Measurements from ENCODE around the gene RPS14. TPM values are rescaled to one million over a fixed set of nuclear protein-coding genes. Genes with fewer than 3 reads are reported as not detected.

The RPS14 gene
- total RNA-seq, 1 donor from 2014 or later = 1,798 TPM

DNA sequence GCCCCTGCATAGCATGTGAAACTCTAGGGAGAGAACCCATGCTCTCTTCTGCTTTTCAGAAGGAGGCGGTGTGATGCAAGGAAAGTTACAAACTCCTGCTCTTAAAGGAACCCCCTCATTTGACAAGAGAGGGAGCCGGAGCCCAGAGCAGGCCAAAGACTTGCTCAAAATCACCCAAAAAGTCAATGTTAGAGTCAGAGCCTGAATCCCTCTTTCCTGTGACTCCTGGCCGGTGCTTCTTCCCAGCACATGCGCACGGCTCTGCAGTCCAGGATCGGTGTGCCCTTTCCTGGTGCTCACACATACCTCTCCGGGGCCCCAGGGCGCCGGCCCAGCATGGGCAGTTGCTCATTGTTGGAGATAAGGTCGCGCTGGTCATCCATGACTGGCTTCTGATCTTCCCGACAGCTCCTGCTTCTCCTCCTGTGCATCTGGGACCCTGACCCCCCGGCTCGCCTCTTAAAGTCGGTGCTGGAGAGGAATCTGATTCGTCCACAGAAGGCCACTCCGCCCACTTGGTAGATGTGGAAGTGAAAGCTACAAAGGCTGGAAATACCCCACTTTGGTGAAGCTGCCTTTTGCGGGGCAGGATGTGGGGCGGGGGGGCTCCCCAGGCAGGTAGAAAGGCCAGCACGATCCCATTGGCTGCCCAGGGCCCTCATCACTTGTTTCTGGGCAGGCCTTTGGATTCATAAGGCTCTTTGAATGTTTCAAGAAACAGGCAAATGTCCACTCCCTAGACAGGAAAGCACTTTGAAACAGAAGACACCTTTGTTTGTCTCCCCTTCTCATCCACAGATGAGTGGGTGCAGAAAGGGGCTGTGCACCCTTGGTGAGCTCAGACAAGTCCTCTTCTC, 37.0 kb downstream of the RPS14 start, which contains the start of gene CD74:
Gene CD74 (minus strand): TSS at position 592 of the 857 bp plus-strand sequence. CDS start 161 bp downstream, at position 431.
- Mint-ChIP-seq H3K4me1 (ENCODE audit: unreplicated experiment) (peaks cover 7% of the 10 kb centered on the region), H3K27me3 (ENCODE audit: unreplicated experiment) (peaks cover 3% of the 10 kb centered on the region), H3K36me3 (ENCODE audit: unreplicated experiment) (no peaks in the 10 kb centered on the region), H3K4me3 (ENCODE audit: unreplicated experiment) (no peak within 1 kb of the TSS), H3K27ac (ENCODE audit: unreplicated experiment) (no peak within 1 kb of the TSS), H3K9me3 (ENCODE audit: unreplicated experiment) (no peaks in the 10 kb centered on the region)
- no peak for DNase-seq (ENCODE audit: extremely low spot score, unreplicated experiment)
- TF ChIP-seq, protein P1, sequence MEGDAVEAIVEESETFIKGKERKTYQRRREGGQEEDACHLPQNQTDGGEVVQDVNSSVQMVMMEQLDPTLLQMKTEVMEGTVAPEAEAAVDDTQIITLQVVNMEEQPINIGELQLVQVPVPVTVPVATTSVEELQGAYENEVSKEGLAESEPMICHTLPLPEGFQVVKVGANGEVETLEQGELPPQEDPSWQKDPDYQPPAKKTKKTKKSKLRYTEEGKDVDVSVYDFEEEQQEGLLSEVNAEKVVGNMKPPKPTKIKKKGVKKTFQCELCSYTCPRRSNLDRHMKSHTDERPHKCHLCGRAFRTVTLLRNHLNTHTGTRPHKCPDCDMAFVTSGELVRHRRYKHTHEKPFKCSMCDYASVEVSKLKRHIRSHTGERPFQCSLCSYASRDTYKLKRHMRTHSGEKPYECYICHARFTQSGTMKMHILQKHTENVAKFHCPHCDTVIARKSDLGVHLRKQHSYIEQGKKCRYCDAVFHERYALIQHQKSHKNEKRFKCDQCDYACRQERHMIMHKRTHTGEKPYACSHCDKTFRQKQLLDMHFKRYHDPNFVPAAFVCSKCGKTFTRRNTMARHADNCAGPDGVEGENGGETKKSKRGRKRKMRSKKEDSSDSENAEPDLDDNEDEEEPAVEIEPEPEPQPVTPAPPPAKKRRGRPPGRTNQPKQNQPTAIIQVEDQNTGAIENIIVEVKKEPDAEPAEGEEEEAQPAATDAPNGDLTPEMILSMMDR (IDR thresholded peaks at IDR 0.05) = no peak

DNA sequence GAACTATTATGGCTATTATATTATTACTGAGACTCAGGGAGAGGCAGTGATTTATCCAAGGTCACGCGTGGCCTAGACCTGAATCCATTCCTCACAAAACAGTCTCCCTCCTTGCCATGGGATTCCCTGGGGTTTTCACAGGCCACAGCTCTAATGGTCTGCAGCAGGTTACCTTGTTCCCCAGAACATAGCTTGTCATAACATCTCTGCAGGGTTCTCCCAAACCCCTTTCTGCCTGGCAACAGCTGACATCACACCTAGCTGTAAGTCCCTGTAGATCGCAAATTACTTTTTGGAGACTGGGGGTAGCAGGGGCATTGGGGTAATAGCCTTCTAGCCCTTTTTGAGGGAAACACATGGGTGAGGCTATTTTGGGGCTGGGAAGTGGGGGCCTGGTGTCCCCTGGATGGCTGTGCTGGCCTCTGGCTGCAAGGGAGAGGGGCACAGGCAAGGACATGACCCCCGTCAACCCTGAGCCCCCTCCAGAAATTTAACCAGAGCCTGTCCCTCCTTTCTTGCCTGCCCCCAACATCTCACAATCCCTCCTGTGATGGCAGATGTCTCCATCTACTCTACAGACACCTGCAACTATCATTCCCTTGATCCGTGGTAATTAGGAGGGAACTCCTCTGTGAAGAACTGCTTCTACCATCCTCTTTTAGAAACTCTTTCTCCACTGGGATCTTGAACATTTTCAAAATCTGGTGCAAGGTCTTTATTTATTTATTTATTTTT, 38.1 kb downstream of the RPS14 start:
- no peak for DNase-seq (ENCODE audit: extremely low spot score, unreplicated experiment)
- Mint-ChIP-seq H3K9me3 (ENCODE audit: unreplicated experiment) (no peaks in the 10 kb centered on the region), H3K4me1 (ENCODE audit: unreplicated experiment) (peaks cover 7% of the 10 kb centered on the region), H3K4me3 (ENCODE audit: unreplicated experiment) (no peak overlapping the region), H3K36me3 (ENCODE audit: unreplicated experiment) (no peaks in the 10 kb centered on the region), H3K27ac (ENCODE audit: unreplicated experiment) (no peak overlapping the region), H3K27me3 (ENCODE audit: unreplicated experiment) (peaks cover 3% of the 10 kb centered on the region)
- TF ChIP-seq, protein P1 (IDR thresholded peaks at IDR 0.05) = no peak

DNA sequence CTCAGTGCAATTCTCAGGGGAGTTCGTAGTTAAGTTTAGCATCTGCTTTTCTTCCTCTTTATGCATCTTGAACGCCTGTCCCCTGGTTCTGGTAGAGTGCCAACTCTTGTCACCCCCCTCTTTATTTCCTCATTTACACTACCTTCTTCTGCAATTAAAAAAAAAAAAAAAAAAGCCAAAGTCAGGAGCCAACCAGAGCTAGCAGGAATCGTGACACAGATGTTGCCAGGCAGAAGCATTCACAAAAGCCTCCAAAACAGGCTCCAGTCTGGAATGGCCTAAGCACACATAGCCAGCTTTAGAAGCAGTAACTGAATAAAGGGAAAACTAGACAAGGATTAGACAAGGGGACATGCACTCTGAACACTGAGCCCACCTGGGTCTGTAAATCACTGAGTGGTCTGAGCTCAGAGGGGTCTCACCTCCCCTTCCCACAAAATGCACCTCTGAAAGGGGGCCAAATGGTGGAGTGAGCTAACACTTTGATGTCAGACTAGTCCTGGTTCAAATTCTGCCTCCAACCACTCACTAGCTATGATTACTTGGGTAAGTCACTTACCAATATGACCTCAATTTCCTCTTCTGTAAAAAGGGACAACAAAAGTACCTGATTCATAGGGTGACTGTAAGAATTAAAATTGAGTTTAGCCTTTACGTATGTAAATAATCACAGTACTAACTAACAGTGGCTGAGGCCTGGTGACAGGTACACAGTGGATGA, 38.9 kb downstream of the RPS14 start:
- Mint-ChIP-seq H3K4me1 (ENCODE audit: unreplicated experiment) (peaks cover 7% of the 10 kb centered on the region), H3K4me3 (ENCODE audit: unreplicated experiment) (no peak overlapping the region), H3K27me3 (ENCODE audit: unreplicated experiment) (no peaks in the 10 kb centered on the region), H3K27ac (ENCODE audit: unreplicated experiment) (no peak overlapping the region), H3K36me3 (ENCODE audit: unreplicated experiment) (no peaks in the 10 kb centered on the region), H3K9me3 (ENCODE audit: unreplicated experiment) (no peaks in the 10 kb centered on the region)
- TF ChIP-seq, protein P1 (IDR thresholded peaks at IDR 0.05) = no peak
- DNase-seq (ENCODE audit: extremely low spot score, unreplicated experiment) = no peak

DNA sequence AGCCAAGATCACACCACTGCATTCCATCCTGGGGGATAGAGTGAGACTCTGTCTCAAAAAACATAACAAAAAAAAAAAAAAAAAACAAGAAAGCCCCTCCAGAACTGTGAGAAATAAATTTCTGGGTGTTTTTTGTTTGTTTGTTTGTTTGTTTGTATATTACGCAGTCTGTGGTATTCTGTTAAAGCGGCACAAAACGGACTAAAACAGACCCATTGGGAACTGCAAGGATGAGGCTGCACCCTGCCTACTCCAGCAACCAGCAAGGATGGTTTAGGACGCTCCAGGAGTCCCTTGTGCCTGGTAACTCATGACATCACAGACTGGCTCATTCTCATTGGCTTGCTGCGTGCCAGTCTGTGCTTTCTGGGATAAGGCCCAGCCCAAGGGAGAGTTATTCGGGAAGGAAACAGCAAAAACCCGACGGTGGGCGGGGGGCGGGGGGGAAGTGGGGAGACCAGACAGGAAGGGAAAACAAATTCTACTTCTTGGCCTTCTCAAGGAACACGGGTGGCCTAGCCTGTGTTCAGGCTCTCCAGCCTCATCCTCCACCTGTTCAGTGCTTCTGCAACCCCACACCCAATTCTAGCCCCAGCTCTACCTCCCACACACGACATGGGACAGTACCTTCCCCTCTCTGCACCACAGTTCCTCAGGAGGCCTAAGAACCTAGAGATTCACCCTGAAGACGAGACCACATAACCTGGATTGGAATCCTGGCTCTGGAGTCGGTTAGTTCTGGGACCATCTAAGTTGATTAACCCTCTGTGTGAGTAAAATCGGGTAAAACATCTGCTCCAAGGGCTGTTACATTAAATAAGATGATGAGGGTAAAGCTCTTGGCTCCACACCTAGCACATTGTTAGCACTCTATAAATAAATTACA, 39.7 kb downstream of the RPS14 start:
- Mint-ChIP-seq H3K9me3 (ENCODE audit: unreplicated experiment) (no peaks in the 10 kb centered on the region), H3K27me3 (ENCODE audit: unreplicated experiment) (no peaks in the 10 kb centered on the region), H3K36me3 (ENCODE audit: unreplicated experiment) (no peaks in the 10 kb centered on the region), H3K4me1 (ENCODE audit: unreplicated experiment) (peaks cover 7% of the 10 kb centered on the region), H3K27ac (ENCODE audit: unreplicated experiment) (no peak overlapping the region), H3K4me3 (ENCODE audit: unreplicated experiment) (no peak overlapping the region)
- DNase-seq (ENCODE audit: extremely low spot score, unreplicated experiment) = peak; percentile 89
- TF ChIP-seq, protein P1 (IDR thresholded peaks at IDR 0.05) = no peak
